Muscle of arm (tissue), 14 donors: ENCODE measurements around the gene SPCS2. TPM values are rescaled to one million over a fixed set of nuclear protein-coding genes. Genes with fewer than 3 reads are reported as not detected.

Experiments used
- DNase-seq: peaks from one replicate; pipeline ENCODE4 v3.0.0-alpha.2; 2013
- long read RNA-seq, 11 donors: transcript quantifications; one replicate each; lab custom pipeline, GENCODE V29; 2026
- polyA plus RNA-seq, 12 donors: library from polyadenylated mRNA; unstranded; fragments of 120-200 nt; gene quantifications; one replicate each; pipeline ENCODE4 v1.2.1, GENCODE V29; 2013; ENCODE audit not compliant: insufficient read length in 12 of 12

The SPCS2 gene
- polyA plus RNA-seq = 100 to 1,000 TPM in 5 of 12 donors, 10 to 100 TPM in 6, not detected in 1; 73.8 to 117 (median 97.7) TPM
- long read RNA-seq, donor 1, transcript SPCS2-201 (5 exons, 2,708 nt) = major isoform, 116 of 142 reads
- long read RNA-seq, donor 1, transcript SPCS2-205 (2 exons, 265 nt) = minor isoform, 5 of 142 reads
- long read RNA-seq, donor 1, partial matches to known transcripts = 14 of 142 reads
- long read RNA-seq, donor 1, other reads (novel, unspliced or antisense) = 6 of 142 reads
- long read RNA-seq, donor 2, transcript SPCS2-201 (5 exons, 2,708 nt) = major isoform, 87 of 90 reads
- long read RNA-seq, donor 2, partial matches to known transcripts = 0 of 90 reads
- long read RNA-seq, donor 2, other reads (novel, unspliced or antisense) = 0 of 90 reads
- long read RNA-seq, donor 3, transcript SPCS2-201 (5 exons, 2,708 nt) = major isoform, 60 of 62 reads
- long read RNA-seq, donor 3, partial matches to known transcripts = 0 of 62 reads
- long read RNA-seq, donor 3, other reads (novel, unspliced or antisense) = 0 of 62 reads
- long read RNA-seq, donor 4, transcript SPCS2-201 (5 exons, 2,708 nt) = major isoform, 25 of 42 reads
- long read RNA-seq, donor 4, partial matches to known transcripts = 16 of 42 reads
- long read RNA-seq, donor 4, other reads (novel, unspliced or antisense) = 0 of 42 reads
- long read RNA-seq, donor 5 = 0 reads
- long read RNA-seq, donor 6, transcript SPCS2-201 (5 exons, 2,708 nt) = major isoform, 65 of 77 reads
- long read RNA-seq, donor 6, partial matches to known transcripts = 7 of 77 reads
- long read RNA-seq, donor 6, other reads (novel, unspliced or antisense) = 0 of 77 reads
- long read RNA-seq, donor 7, transcript SPCS2-201 (5 exons, 2,708 nt) = major isoform, 28 of 30 reads
- long read RNA-seq, donor 7, partial matches to known transcripts = 0 of 30 reads
- long read RNA-seq, donor 7, other reads (novel, unspliced or antisense) = 0 of 30 reads
- long read RNA-seq, donor 8, transcript SPCS2-201 (5 exons, 2,708 nt) = major isoform, 136 of 153 reads
- long read RNA-seq, donor 8, transcript SPCS2-205 (2 exons, 265 nt) = minor isoform, 7 of 153 reads
- long read RNA-seq, donor 8, partial matches to known transcripts = 8 of 153 reads
- long read RNA-seq, donor 8, other reads (novel, unspliced or antisense) = 0 of 153 reads
- long read RNA-seq, donor 9, transcript SPCS2-201 (5 exons, 2,708 nt) = major isoform, 67 of 69 reads
- long read RNA-seq, donor 9, partial matches to known transcripts = 0 of 69 reads
- long read RNA-seq, donor 9, other reads (novel, unspliced or antisense) = 0 of 69 reads
- long read RNA-seq, donor 10, transcript SPCS2-201 (5 exons, 2,708 nt) = major isoform, 75 of 90 reads
- long read RNA-seq, donor 10, partial matches to known transcripts = 7 of 90 reads
- long read RNA-seq, donor 10, other reads (novel, unspliced or antisense) = 0 of 90 reads
- long read RNA-seq, donor 11, transcript SPCS2-201 (5 exons, 2,708 nt) = major isoform, 92 of 111 reads
- long read RNA-seq, donor 11, partial matches to known transcripts = 10 of 111 reads
- long read RNA-seq, donor 11, other reads (novel, unspliced or antisense) = 0 of 111 reads

GRCh38 chr11:74948898-74949752 is at the start of gene SPCS2, which contains the start of gene XRRA1:
Gene SPCS2, plus strand, starts transcription at chr11:74949266. Its CDS starts 20 bp downstream, at chr11:74949286.
Gene XRRA1, minus strand, starts transcription at chr11:74949091. Its CDS starts 8,213 bp downstream, at chr11:74940878.
- peak; percentile 98 for DNase-seq

GRCh38 chr11:74902342-74902741 is 46.7 kb upstream of the SPCS2 start:
- no peak for DNase-seq

- no peak for DNase-seq
Measured at GRCh38 chr11:74905326-74905725, 43.7 kb upstream of the SPCS2 start.

GRCh38 chr11:74909385-74909784 is 39.7 kb upstream of the SPCS2 start:
- DNase-seq = no peak

GRCh38 chr11:74909812-74910211 is 39.3 kb upstream of the SPCS2 start:
- no peak for DNase-seq

GRCh38 chr11:74923125-74923524 is 25.9 kb upstream of the SPCS2 start:
- DNase-seq = no peak

GRCh38 chr11:74925281-74925680 is 23.8 kb upstream of the SPCS2 start:
- DNase-seq = no peak

DNA sequence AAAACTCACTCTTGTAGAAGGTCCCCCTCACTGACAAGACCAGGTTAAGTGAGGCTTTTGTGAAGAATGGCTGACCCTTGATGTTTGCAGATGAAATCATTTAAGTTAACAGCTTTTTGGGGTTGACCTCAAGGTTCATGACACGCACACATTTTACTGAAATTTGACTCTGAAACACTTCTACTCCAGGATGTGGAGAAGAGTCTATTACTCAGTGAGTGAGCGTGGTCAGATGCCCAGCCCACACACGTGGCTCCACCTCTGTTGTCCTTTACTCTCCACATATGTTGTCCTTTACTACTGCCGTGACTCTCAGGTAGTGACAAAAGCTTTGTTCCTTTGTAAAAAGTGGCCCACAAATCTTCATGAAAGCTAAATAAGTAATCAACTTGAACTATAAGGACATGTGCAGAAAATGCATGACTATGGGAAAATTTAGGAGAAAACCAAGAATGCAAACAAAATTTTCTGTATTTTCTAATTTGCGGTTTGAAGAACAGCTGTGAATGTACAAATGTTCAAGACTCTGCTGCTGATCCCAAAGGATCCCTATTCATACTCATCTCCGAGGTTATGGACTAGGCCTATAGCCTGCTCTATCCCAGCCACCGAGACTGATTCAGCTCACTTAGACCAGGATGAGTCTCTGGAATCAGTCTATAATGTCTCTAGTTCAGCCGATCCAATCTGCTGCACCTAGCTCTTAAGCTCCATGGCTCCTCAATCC is 22.6 kb upstream of the SPCS2 start:
- no peak for DNase-seq

- no peak for DNase-seq
Measured at GRCh38 chr11:74927496-74927895, 21.6 kb upstream of the SPCS2 start.

DNA sequence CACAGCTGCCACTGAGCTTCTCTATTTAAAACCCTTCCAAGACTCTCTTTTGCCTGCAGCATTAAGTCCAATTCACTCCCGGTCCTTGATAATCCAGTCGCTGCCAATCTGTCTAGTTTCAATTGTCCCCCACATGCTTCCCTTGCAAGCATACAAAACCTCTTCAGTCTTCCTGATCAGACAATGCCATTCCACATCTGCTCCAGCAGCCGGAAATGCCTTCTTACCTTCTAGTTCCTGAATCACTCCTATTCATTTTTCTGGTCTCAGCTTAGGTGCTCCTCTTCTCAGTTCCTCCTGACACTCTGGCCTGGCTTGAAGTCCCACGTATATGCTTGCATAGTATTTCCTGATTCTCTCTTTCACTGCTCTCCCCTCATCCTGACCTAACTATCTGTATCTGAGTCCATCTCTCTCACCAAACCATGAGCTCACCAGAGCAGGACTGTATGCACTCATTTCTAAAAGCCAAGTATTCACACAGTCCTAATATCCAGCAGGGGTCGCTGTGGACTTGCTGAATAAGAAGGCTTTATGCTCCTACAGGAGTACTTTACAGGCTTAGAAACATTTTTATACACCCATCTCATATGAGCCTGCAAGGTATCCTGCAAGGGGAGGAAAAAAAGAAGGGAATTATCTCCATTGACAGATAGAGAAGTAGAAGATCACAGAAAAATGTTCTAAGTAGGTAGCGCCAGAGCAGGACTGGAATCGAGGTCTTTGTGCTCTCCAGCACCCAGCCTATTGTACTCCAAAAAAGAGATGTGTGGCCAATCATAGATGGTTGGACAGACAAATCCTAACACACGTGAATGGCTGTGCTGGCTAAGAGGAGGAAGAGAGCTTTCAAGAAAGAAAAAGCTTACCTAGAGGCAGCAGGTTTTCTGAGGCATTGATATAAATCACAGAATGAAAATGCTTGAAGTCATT is 19.4 kb upstream of the SPCS2 start:
- DNase-seq = peak; percentile 76

GRCh38 chr11:74932169-74932568 is 16.9 kb upstream of the SPCS2 start:
- DNase-seq = no peak

DNA sequence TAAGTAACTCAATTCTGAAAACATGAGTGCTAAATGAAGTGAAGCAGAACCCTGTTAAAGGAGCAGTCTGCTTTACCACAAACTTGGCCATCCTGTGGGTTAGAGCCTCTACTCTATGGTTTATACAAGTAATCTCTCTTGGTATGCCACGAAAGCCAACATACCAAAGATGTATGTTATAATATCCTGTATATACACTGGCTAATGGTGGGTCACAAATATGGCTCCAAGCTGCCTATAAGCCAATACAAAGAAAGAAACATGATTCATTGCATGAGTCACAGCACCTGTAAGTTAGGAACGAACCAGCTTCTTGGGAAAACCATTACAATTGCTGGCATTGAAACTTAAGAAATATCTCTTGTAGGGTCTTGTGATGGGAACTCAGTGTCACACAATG is 16.3 kb upstream of the SPCS2 start:
- no peak for DNase-seq

DNA sequence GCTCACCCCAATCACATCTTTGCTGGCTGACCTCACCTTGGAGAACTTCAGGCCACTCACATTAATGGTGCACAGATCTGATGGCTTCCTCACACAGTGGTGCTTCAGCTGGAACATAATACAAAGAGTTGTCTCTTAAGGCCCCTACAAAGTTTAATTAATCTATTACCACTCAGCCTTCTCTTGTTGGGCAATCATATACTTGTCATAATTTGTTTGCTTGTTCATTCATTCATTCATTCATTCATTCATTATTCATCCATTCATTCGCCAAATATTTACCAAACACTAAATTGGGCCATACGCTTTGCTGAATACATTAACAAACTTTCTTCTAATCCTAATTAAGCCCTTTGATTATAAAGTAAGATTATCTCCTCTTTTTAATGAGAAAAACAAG is 15.3 kb upstream of the SPCS2 start:
- no peak for DNase-seq

DNA sequence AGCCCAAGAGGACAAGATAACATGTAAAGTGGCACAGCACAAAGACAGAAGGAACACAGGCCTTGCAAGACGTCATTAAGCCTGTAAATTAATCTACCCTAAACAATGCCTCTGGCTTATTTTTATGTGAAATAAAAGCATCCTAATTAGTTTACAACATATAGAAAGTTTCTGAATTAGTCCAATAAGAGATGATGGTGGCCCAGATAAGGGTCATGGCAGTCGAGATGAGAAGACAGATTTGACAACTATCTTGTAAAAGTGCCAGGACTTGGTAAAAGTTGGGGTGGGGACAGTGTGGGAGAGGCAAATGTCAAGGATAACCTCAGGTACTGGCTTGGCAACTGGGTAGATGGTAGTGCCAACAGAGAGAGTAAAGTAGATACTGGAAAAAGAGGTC is 13.8 kb upstream of the SPCS2 start:
- no peak for DNase-seq

- no peak for DNase-seq
Measured at GRCh38 chr11:74936087-74936486, 13.0 kb upstream of the SPCS2 start.

DNA sequence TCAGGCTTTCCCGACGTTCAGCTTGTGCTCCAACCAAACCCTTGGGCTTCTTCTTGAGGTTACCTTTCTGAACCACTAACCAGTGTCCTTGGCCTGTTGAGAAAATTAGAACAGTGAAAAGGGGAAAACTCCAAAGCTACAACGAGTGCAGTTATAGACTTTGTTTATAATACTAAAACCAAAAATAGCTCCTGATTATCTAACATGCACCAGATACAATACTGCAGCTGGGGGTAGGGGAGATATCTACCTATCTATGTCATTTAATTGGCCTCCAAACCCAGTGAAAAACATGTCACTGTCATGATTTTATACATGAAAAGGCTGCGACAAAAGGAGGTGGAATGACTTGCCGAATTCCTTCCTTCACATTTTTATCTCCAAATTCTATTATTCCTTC is 12.1 kb upstream of the SPCS2 start:
- no peak for DNase-seq

- DNase-seq = no peak
Measured at GRCh38 chr11:74937696-74938475, 11.2 kb upstream of the SPCS2 start.
